HEK293 (cell line): Measurements from ENCODE around the gene CLCN2.

ENCODE experiments used
- CTCF ChIA-PET: fragments of 350-600 bp; formaldehyde crosslinking; extraction: SDS; loops from one replicate; lab custom pipeline; 2021; ENCODE audit warnings: antibody characterized with exemption; lab: Yijun Ruan, JAX
- POLR2A ChIA-PET: fragments of 300-600 bp; formaldehyde crosslinking; extraction: SDS; loops from one replicate; lab custom pipeline; 2020; ENCODE audit warnings: antibody characterized with exemption, inconsistent platforms; lab: Yijun Ruan, JAX
- H3K27ac ChIP-seq: fragments of 200-500 bp; sonication (Bioruptor generic); 2 replicates; pipeline ENCODE4 v1.5.1; 2014; ENCODE audit warnings: low read depth, low read length, control low read depth, inconsistent platforms; ENCODE audit errors: extremely low read depth
- H3K36me3 ChIP-seq, 2 experiments: fragments of 200-500 bp in 1 of 2; sonication (Bioruptor generic) in 1 of 2; 1 replicate in 1 of 2; 2 replicates in 1 of 2; pipeline ENCODE4 v1.5.1; 2014 to 2017; ENCODE audit warnings: inconsistent platforms in 2 of 2, low read length in 2 of 2; ENCODE audit not compliant: control insufficient read depth in 2 of 2, insufficient read depth in 1 of 2
- H3K4me1 ChIP-seq: fragments of 200-500 bp; sonication (Bioruptor generic); 2 replicates; pipeline ENCODE4 v1.5.1; 2014; ENCODE audit warnings: mild to moderate bottlenecking, low read length, inconsistent platforms; ENCODE audit not compliant: control insufficient read depth, insufficient read depth
- H3K4me3 ChIP-seq: 2 replicates; pipeline ENCODE4 v1.5.1; 2011; ENCODE audit warnings: low read depth, mild to moderate bottlenecking, control low read depth, low read length, moderate library complexity
- H3K9me3 ChIP-seq: fragments of 200-500 bp; sonication (Bioruptor generic); 2 replicates; pipeline ENCODE4 v1.5.1; 2014; ENCODE audit warnings: low read depth, low read length, inconsistent platforms; ENCODE audit not compliant: control insufficient read depth, insufficient read depth
- AEBP2 ChIP-seq: fragments of 450-650 bp; formaldehyde crosslinking; IDR thresholded peaks from 2 replicates; pipeline ENCODE4 v1.5.1; 2016; ENCODE audit warnings: missing biosample characterization, missing genetic modification characterization, borderline replicate concordance
- ELK4 ChIP-seq: IDR thresholded peaks from 2 replicates; pipeline ENCODE4 v1.6.1; 2011; ENCODE audit warnings: mild to moderate bottlenecking, low read depth, low read length, borderline replicate concordance
- GLI4 ChIP-seq: fragments of 450-650 bp; formaldehyde crosslinking; IDR thresholded peaks from 2 replicates; pipeline ENCODE4 v1.5.1; 2016; ENCODE audit warnings: missing biosample characterization, missing genetic modification characterization
- KLF1 ChIP-seq: fragments of 450-650 bp; formaldehyde crosslinking; IDR thresholded peaks from 2 replicates; pipeline ENCODE4 v1.5.1; 2016; ENCODE audit warnings: missing biosample characterization, missing genetic modification characterization
- KLF9 ChIP-seq: fragments of 450-650 bp; formaldehyde crosslinking; IDR thresholded peaks from 2 replicates; pipeline ENCODE4 v1.5.1; 2016; ENCODE audit warnings: missing biosample characterization, missing genetic modification characterization, low read depth
- PRDM1 ChIP-seq: fragments of 450-650 bp; formaldehyde crosslinking; IDR thresholded peaks from 2 replicates; pipeline ENCODE4; 2016; ENCODE audit warnings: missing biosample characterization, missing genetic modification characterization
- SP7 ChIP-seq: fragments of 450-650 bp; formaldehyde crosslinking; IDR thresholded peaks from 2 replicates; pipeline ENCODE4 v1.5.1; 2016; ENCODE audit warnings: missing biosample characterization, missing genetic modification characterization
- ZBTB44 ChIP-seq: fragments of 450-650 bp; IDR thresholded peaks from 2 replicates; pipeline ENCODE4 v1.5.1; 2018; ENCODE audit warnings: missing biosample characterization, mild to moderate bottlenecking, missing genetic modification characterization
- ZBTB8A ChIP-seq: fragments of 450-650 bp; formaldehyde crosslinking; IDR thresholded peaks from 2 replicates; pipeline ENCODE4 v1.5.1; 2016; ENCODE audit warnings: missing biosample characterization, missing genetic modification characterization
- ZNF138 ChIP-seq: fragments of 450-650 bp; formaldehyde crosslinking; IDR thresholded peaks from 2 replicates; pipeline ENCODE4 v1.5.1; 2016; ENCODE audit warnings: missing biosample characterization, missing genetic modification characterization, borderline replicate concordance
- ZNF19 ChIP-seq: fragments of 450-650 bp; formaldehyde crosslinking; IDR thresholded peaks from 2 replicates; pipeline ENCODE4; 2016; ENCODE audit warnings: missing biosample characterization, missing genetic modification characterization, low read depth
- ZNF223 ChIP-seq: fragments of 450-650 bp; formaldehyde crosslinking; IDR thresholded peaks from 2 replicates; pipeline ENCODE4 v1.5.1; 2016; ENCODE audit warnings: missing biosample characterization, missing genetic modification characterization
- ZNF274 ChIP-seq, 2 experiments: fragments of 200-500 bp in 1 of 2; fragments of 450-650 bp in 1 of 2; sonication (Bioruptor generic) in 1 of 2; formaldehyde crosslinking in 1 of 2; IDR thresholded peaks; 2 replicates each; pipeline versions ENCODE4 v1.5.1 to v1.6.1; 2014 to 2016; ENCODE audit warnings: borderline replicate concordance in 1 of 2, inconsistent platforms in 1 of 2, low read length in 1 of 2, missing biosample characterization in 1 of 2, missing genetic modification characterization in 1 of 2
- ZNF37A ChIP-seq: fragments of 450-650 bp; IDR thresholded peaks from 2 replicates; pipeline ENCODE4 v1.5.1; 2018; ENCODE audit warnings: missing biosample characterization, missing genetic modification characterization
- ZNF514 ChIP-seq: fragments of 450-650 bp; formaldehyde crosslinking; IDR thresholded peaks from 2 replicates; pipeline ENCODE4 v1.5.1; 2016; ENCODE audit warnings: missing biosample characterization, missing genetic modification characterization
- ZNF529 ChIP-seq: fragments of 450-650 bp; formaldehyde crosslinking; IDR thresholded peaks from 2 replicates; pipeline ENCODE4 v1.5.1; 2017; ENCODE audit warnings: missing genetic modification characterization, missing biosample characterization; ENCODE audit not compliant: insufficient replicate concordance
- ZNF600 ChIP-seq: fragments of 450-650 bp; formaldehyde crosslinking; IDR thresholded peaks from 2 replicates; pipeline ENCODE4 v1.5.1; 2016; ENCODE audit warnings: missing biosample characterization, missing genetic modification characterization
- ZNF629 ChIP-seq: fragments of 450-650 bp; formaldehyde crosslinking; IDR thresholded peaks from 2 replicates; pipeline ENCODE4 v1.5.1; 2017; ENCODE audit warnings: missing biosample characterization, missing genetic modification characterization
- ZNF660 ChIP-seq: fragments of 450-650 bp; IDR thresholded peaks from 2 replicates; pipeline ENCODE4 v1.5.1; 2018; ENCODE audit warnings: missing biosample characterization, mild to moderate bottlenecking, missing genetic modification characterization
- ZNF704 ChIP-seq: fragments of 450-650 bp; formaldehyde crosslinking; IDR thresholded peaks from 2 replicates; pipeline ENCODE4 v1.5.1; 2016; ENCODE audit warnings: missing biosample characterization, missing genetic modification characterization

The CLCN2 gene

GRCh38 chr3:184320104-184320445 is 41.3 kb downstream of the CLCN2 start (continued):
- TF ChIP-seq ZBTB44 (no peak), ELK4 (no peak), ZNF660 (tag by site-specific recombination) (0 out of 2 replicates have a peak, but pooled peaks have one; percentile 24), GLI4 (tag by site-specific recombination) (no peak), KLF9 (tag by site-specific recombination) (peak; percentile 29; the same call in 1 of the 2 replicates), ZNF274 (IDR thresholded peaks at IDR 0.05; ENCODE audit: low read length) (no peak), ZNF274 (tag by site-specific recombination; IDR thresholded peaks at IDR 0.05; ENCODE audit: borderline replicate concordance) (no peak), ZNF138 (tag by site-specific recombination) (no peak), KLF1 (tag by site-specific recombination) (0 out of 2 replicates have a peak, but pooled peaks have one; percentile 20), ZBTB8A (tag by site-specific recombination) (peak; percentile 80), ZNF529 (no peak)

GRCh38 chr3:184317201-184317600 is 44.2 kb downstream of the CLCN2 start:
- no peak overlapping the region for H3K27ac ChIP-seq
- TF ChIP-seq PRDM1 (tag by site-specific recombination): no peak
- no peak for TF ChIP-seq GLI4 (tag by site-specific recombination)
- no peak for TF ChIP-seq ZNF223 (tag by site-specific recombination)
- TF ChIP-seq AEBP2 (tag by site-specific recombination): no peak
- no peak for TF ChIP-seq ZNF19 (tag by site-specific recombination)
- TF ChIP-seq SP7 (tag by site-specific recombination): no peak
- TF ChIP-seq ZNF600 (tag by site-specific recombination): no peak
- TF ChIP-seq ZNF274 (IDR thresholded peaks at IDR 0.05; ENCODE audit: low read length): no peak
- TF ChIP-seq ZNF274 (tag by site-specific recombination; IDR thresholded peaks at IDR 0.05; ENCODE audit: borderline replicate concordance): no peak
- no peak for TF ChIP-seq ZNF514 (tag by site-specific recombination)
- TF ChIP-seq ZNF704 (tag by site-specific recombination): no peak
- no peak for TF ChIP-seq ZNF37A (tag by site-specific recombination)
- TF ChIP-seq ZNF629 (tag by site-specific recombination): no peak
- TF ChIP-seq, all 188 proteins: peak for 0
- ChIA-PET CTCF (no interaction called here), POLR2A (no interaction called here)
- peaks cover 16 to 71% of the 10 kb centered on the region in 2 experiments for H3K36me3 ChIP-seq
- H3K9me3 ChIP-seq: no peaks in the 10 kb centered on the region
- H3K4me1 ChIP-seq: peaks cover 4% of the 10 kb centered on the region; the same call in 1 of the 2 replicates
- no peak overlapping the region; the same call in 1 of the 2 replicates for H3K4me3 ChIP-seq
